Mesothelial cell of epicardium (in vitro differentiated cells): ENCODE data around the gene SELENOH. TPM values are rescaled to one million over a fixed set of nuclear protein-coding genes. Genes with fewer than 3 reads are reported as not detected.
A peak's percentile ranks its signal among the peaks of the same experiment; 100 is the strongest.
"Not testable (repeated sequence)": the region's sequence is repeated elsewhere in the genome, so short reads cannot be mapped to it uniquely, and the experiment has no call there.

Experiments
- DNase-seq, 2 experiments: peaks; one replicate each; pipeline ENCODE4 v3.0.0; 2021; ENCODE audit warnings: low spot score in 2 of 2; ENCODE audit not compliant: unreplicated experiment in 2 of 2
- H3K27ac Mint-ChIP-seq: 2 replicates; pipeline ENCODE4 v1.8.0; 2021; ENCODE audit warnings: mixed read lengths
- H3K27me3 Mint-ChIP-seq: 2 replicates; pipeline ENCODE4 v1.8.0; 2021; ENCODE audit warnings: low read depth, mixed read lengths
- H3K36me3 Mint-ChIP-seq: 2 replicates; pipeline ENCODE4 v1.8.0; 2021; ENCODE audit warnings: mixed read lengths
- H3K4me1 Mint-ChIP-seq: 2 replicates; pipeline ENCODE4 v1.8.0; 2021; ENCODE audit warnings: mixed read lengths
- H3K4me3 Mint-ChIP-seq: 2 replicates; pipeline ENCODE4 v1.8.0; 2021; ENCODE audit warnings: mild to moderate bottlenecking, moderate library complexity, mixed read lengths
- H3K9me3 Mint-ChIP-seq: 2 replicates; pipeline ENCODE4 v1.8.0; 2021; ENCODE audit warnings: mixed read lengths
- CTCF ChIP-seq: fragments of 200-600 bp; sonication (generic); IDR thresholded peaks from one replicate; pipeline ENCODE4 v1.5.0; 2021; ENCODE audit warnings: antibody characterized with exemption; ENCODE audit not compliant: unreplicated experiment
- total RNA-seq: library from RNA; stranded (reverse); gene quantifications from 3 replicates; pipeline ENCODE4 v1.2.1, GENCODE V29; 2021

The SELENOH gene
- total RNA-seq, 1 donor from 2014 or later: 152 TPM

- H3K27ac Mint-ChIP-seq: no peak overlapping the region
- H3K4me1 Mint-ChIP-seq: peaks cover 3% of the 10 kb centered on the region
- H3K9me3 Mint-ChIP-seq: no peaks in the 10 kb centered on the region
- H3K27me3 Mint-ChIP-seq: no peaks in the 10 kb centered on the region
- DNase-seq: no peak
- H3K4me3 Mint-ChIP-seq: no peak overlapping the region
- no peak for TF ChIP-seq CTCF
- H3K36me3 Mint-ChIP-seq: peaks cover 26% of the 10 kb centered on the region
These were observed 36.4 kb upstream of the SELENOH start for GRCh38 chr11:57704932-57705331.

GRCh38 chr11:57705432-57705831, 35.9 kb upstream of the SELENOH start:
- not testable (repeated sequence) for H3K27me3 Mint-ChIP-seq, DNase-seq, H3K4me1 Mint-ChIP-seq, H3K4me3 Mint-ChIP-seq, H3K27ac Mint-ChIP-seq, H3K9me3 Mint-ChIP-seq
- H3K36me3 Mint-ChIP-seq: peaks cover 25% of the 10 kb centered on the region

GRCh38 chr11:57709802-57710367, 31.4 kb upstream of the SELENOH start:
- Mint-ChIP-seq H3K4me1 (peaks cover 28% of the 10 kb centered on the region), H3K27ac (no peak overlapping the region), H3K27me3 (no peaks in the 10 kb centered on the region), H3K36me3 (peaks cover 8% of the 10 kb centered on the region), H3K4me3 (no peak overlapping the region), H3K9me3 (no peaks in the 10 kb centered on the region)
- DNase-seq: no peak
- TF ChIP-seq CTCF: no peak

GRCh38 chr11:57711414-57712255, 29.7 kb upstream of the SELENOH start, which contains the start of gene MED19:
Gene MED19 (minus strand): TSS chr11:57712215. CDS start chr11:57712179, 36 bp downstream.
- Mint-ChIP-seq H3K9me3 (no peaks in the 10 kb centered on the region), H3K27me3 (no peaks in the 10 kb centered on the region), H3K27ac (peak within 1 kb of the TSS; percentile 97), H3K36me3 (peaks cover 10% of the 10 kb centered on the region), H3K4me1 (peaks cover 28% of the 10 kb centered on the region), H3K4me3 (peak within 1 kb of the TSS; percentile 98)
- peak; percentile 71 to 83 for DNase-seq
- no peak for TF ChIP-seq CTCF

- peaks cover 28% of the 10 kb centered on the region for H3K4me1 Mint-ChIP-seq
- DNase-seq: peak; percentile 68 to 87
- peak within 1 kb of the TSS; percentile 97 for H3K27ac Mint-ChIP-seq
- TF ChIP-seq CTCF: no peak
- H3K4me3 Mint-ChIP-seq: peak within 1 kb of the TSS; percentile 98
- H3K9me3 Mint-ChIP-seq: no peaks in the 10 kb centered on the region
- no peaks in the 10 kb centered on the region for H3K27me3 Mint-ChIP-seq
- H3K36me3 Mint-ChIP-seq: peaks cover 10% of the 10 kb centered on the region
These were observed 28.8 kb upstream of the SELENOH start, which contains the start of gene TMX2 for GRCh38 chr11:57712256-57713150. Gene TMX2 (plus strand): TSS chr11:57712593. CDS start chr11:57712619, 26 bp downstream.
